Hepatocyte (in vitro differentiated cells): ENCODE measurements around the gene ITGA11.

Experiments used
- CTCF ChIP-seq: fragments of 200-600 bp; sonication (generic); IDR thresholded peaks from 2 replicates; pipeline ENCODE4 v1.5.1; 2016; ENCODE audit warnings: antibody characterized with exemption, mild to moderate bottlenecking; ENCODE audit not compliant: poor library complexity
- EZH2 ChIP-seq: fragments of 200-600 bp; sonication (generic); IDR thresholded peaks from 2 replicates; pipeline ENCODE4 v1.6.1; 2016; ENCODE audit warnings: antibody characterized with exemption, mild to moderate bottlenecking, borderline replicate concordance
- EZH2phosphoT487 ChIP-seq: fragments of 200-600 bp; sonication (generic); IDR thresholded peaks from one replicate; pipeline ENCODE4 v1.6.1; 2018; ENCODE audit warnings: antibody characterized with exemption, mild to moderate bottlenecking, low read depth, moderate library complexity; ENCODE audit not compliant: unreplicated experiment, severe bottlenecking

- no peak for TF ChIP-seq CTCF
- no peak for TF ChIP-seq EZH2phosphoT487
- TF ChIP-seq EZH2, result no peak
These were observed 69.3 kb downstream of the ITGA11 start for GRCh38 chr15:68362537-68363126.
